G401.6 (cell line): ENCODE data around the gene DOCK4.
"Not testable (repeated sequence)": the region's sequence is repeated elsewhere in the genome, so short reads cannot be mapped to it uniquely, and the experiment has no call there.

ENCODE experiments used
- FAIRE-seq: peaks from 2 replicates; lab custom pipeline; 2012; peaks lifted over from hg19 to GRCh38; lab: Jason Lieb, UNC

The DOCK4 gene

GRCh38 chr7:112206238-112206990, at the start of gene DOCK4, which contains the start of gene ZNF277:
Gene DOCK4, minus strand, starts transcription at chr7:112206399. Its CDS starts 261 bp downstream, at chr7:112206138.
Gene ZNF277, plus strand, starts transcription at chr7:112206695. Its CDS starts 22 bp downstream, at chr7:112206717.
- peak; percentile 97 for FAIRE-seq

DNA sequence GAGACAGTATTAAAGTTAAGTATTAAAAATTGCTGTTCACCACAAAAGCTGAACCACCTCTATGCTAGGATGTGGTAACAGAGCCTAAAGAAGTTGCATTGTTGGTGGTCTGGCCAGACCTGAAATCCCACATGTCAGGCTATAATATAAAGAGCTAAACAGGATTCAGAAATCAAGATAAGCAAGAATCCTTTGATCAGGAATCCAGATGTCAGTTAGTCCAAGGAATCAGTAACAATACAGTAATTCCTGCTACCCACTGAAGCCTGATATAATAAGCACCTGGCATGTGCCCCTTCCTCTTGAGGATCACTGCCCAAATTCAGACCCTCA, 49.2 kb upstream of the DOCK4 start:
- no peak for FAIRE-seq

DNA sequence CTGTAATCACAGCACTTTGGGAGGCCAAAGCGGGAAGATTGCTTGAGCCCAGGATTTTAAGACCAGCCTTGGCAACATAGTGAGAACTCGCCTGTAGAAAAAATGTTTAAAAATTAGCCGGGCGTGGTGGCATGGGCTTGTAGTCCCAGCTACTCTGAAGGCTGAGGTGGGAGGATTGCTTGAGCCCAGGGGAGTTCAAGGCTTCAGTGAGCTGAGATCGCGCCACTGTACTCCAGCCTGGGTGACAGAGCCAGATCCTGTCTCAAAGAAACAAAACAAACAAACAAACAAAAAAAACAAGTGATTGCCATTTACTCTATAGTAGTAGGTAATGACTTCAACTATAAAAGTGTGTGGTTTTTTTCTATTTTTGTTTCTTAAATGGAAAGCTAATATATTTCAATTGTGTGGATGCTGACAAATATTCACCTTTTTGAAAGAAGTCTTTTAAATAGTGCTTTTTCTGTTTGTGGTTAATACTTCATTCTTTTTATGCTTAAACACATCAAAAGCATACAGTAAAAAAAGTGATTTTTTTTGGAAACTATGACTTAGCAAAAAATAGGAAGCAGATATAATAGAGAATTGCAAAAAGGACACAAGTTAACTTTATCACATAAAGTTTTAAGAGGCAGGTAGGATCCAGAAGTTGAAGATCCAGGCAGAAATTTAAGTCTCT, 48.6 kb upstream of the DOCK4 start:
- no peak for FAIRE-seq

- no peak for FAIRE-seq
Observed at GRCh38 chr7:112254156-112254555, 48.0 kb upstream of the DOCK4 start.

DNA sequence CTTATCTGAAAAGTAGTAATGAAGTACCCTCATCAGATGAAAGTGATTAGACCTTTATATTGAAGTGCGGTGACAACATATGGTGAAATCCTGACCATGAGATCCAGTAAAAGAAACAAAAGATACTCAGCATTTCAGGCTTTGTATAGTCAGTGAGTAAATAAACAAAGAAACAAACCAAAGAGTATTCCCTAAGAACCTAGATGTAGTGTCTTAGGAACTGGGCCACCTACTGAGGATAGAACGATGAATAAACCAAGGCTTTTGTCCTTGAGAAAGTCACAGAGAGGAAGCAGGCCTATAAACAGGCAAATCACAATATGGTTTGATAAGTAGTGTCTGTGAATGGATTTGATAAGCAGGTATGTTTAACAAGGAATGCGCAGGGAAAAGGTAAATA, 46.5 kb upstream of the DOCK4 start:
- no peak for FAIRE-seq

- FAIRE-seq: no peak
Observed at GRCh38 chr7:112252141-112252540, 45.9 kb upstream of the DOCK4 start.

GRCh38 chr7:112249967-112250366, 43.8 kb upstream of the DOCK4 start:
- not testable (repeated sequence) for FAIRE-seq

- FAIRE-seq: no peak
Observed at GRCh38 chr7:112248598-112248997, 42.4 kb upstream of the DOCK4 start.

DNA sequence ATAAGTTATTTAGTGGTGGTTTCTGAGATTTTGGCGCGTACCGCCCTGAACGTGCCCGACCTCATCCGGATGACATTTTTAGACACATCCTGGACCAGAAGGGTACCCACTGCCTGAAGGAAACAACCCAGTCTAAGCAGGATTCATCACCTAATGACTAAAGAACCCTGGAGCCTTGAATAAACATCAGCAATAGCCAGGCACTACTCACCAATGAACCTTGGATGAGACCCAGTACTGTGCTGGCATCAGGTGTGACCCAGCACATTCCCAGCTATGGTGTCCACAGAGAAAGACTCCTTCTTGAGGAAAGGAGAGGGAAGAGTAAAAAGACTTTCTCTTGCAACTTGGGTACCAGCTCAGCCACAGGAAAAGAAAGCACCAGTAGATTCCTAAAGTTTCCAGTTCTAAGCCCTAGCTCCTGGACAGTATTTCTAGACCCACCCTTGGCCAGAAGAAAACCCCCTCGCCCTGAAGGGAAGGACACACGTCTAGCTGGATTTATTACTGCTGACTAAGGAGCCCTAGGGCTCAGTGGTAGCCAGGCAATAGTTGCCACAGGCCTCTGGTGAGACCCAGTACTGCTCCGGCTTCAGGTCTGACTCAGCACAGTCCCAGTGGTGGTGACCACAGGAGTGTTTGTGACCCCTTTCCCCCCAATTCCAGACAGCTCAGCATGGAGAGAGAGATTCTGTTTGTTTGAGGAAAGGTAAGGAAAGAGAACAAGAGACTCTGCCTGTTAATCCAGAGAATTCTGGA, 32.8 kb upstream of the DOCK4 start:
- FAIRE-seq: no peak

DNA sequence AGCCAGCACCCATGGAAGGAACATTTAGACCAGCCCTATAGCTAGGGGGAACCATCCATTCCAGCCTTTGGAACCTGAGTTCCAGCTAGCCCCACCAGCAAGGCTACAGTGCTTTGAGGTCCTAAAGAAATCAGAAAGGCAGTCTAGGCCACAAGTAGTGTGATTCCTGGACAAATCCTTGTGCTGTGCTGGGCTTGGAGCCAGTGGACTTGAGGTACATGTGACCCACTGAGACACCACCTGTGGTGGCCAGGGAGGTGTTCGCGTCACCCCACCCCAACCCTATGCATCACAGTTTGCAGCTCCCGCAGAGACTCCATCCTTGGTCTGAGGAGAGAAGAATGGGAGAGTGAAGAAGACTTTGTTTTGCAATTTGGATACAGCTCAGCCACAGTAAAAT, 32.1 kb upstream of the DOCK4 start:
- no peak for FAIRE-seq

DNA sequence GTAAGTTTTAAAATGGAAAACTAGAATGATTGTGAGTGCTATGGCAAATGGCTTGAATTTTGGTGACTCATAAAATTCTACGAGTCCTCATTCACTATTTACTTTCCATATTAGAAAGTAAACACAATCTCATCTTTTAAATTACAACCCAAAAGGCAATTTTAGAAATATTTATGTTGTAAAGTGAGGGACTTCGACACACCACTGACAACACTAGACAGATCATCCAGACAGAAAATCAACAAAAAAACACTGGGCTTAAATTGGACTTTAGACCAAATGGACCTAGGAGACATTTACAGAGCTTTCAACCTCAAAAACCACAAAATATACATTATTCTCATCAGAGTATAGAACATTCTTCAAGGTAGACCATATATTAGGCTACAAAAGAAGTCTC, 30.4 kb upstream of the DOCK4 start:
- no peak for FAIRE-seq

- no peak for FAIRE-seq
Observed at GRCh38 chr7:112234147-112234546, 27.9 kb upstream of the DOCK4 start.

DNA sequence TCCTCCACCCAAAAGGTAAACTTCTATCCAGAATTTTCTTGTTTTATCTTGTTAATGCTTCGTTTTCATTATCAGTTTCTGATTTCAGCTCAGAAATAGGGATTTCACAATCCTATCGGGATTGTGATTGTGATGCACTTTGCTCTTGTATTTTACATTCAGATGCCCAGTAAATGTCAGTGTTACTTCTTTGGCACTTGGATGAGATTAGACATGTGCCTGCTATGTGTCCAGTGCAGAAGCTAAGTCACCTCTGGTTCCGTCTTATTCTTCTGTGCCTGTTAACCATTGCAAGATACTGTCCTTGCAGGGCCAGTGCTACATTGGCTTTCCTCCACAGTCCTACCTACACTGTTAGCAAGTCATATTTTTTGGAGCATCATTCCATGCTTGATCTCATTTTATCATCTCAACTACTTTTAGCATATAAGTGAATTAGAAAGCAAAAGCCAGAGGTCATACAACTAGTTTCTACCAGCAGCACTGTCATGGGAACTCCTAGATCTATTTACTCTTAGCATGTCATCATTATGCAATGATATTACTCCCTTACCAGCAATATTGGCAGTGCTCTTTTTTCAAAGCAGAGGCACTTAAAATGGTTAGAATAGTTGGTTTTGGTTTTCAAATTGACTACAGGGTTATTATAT, 27.0 kb upstream of the DOCK4 start:
- no peak for FAIRE-seq

- no peak for FAIRE-seq
Observed at GRCh38 chr7:112232212-112232978, 26.2 kb upstream of the DOCK4 start.

DNA sequence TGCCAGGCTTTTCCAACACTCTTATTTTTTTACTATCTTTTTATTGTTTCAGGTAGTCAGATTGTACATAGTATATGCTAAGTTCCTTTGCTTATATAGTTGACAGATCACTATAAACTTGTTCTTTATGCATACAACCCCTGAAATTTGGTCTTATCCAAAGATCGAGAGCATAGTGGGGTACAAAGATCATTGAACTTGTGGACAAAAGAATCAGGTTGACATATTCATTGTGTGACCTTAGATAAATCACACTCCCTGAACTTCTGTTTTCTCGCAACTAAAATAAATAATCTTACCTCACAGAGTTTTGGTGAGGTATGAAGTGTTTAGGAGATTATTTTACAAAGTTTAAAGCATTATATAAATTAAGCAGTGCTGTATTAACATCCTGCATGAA, 22.4 kb upstream of the DOCK4 start:
- no peak for FAIRE-seq

- FAIRE-seq: no peak
Observed at GRCh38 chr7:112226701-112227276, 20.6 kb upstream of the DOCK4 start.

- no peak for FAIRE-seq
Observed at GRCh38 chr7:112225006-112225405, 18.8 kb upstream of the DOCK4 start.

- FAIRE-seq: no peak
Observed at GRCh38 chr7:112224186-112224585, 18.0 kb upstream of the DOCK4 start.

- FAIRE-seq: no peak
Observed at GRCh38 chr7:112223310-112223709, 17.1 kb upstream of the DOCK4 start.

DNA sequence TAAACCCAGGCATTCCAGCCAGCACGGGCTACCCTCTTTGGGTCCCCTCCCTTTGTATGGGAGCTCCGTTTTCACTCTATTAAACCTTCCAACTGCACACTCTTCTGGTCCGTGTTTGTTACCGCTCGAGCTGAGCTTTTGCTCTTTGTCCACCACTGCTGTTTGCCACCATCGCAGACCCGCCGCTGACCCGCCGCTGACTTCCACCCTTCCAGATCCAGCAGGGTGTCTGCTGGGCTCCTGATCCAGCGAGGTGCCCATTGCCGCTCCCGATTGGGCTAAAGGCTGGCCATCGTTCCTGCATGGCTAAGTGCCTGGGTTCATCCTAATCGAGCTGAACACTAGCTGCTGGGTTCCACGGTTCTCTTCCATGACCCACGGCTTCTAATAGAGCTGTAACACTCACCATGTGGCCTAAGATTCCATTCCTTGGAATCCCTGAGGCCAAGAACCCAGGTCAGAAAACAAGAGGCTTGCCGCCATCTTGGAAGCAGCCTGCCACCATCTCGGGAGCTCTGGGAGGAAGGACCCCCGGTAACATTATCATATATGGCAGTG, 14.8 kb upstream of the DOCK4 start:
- no peak for FAIRE-seq

- no peak for FAIRE-seq
Observed at GRCh38 chr7:112215787-112216186, 9.6 kb upstream of the DOCK4 start.
